Lung (tissue), 12 donors: ENCODE results near the gene TFR2. TPM values are rescaled to one million over a fixed set of nuclear protein-coding genes. Genes with fewer than 3 reads are reported as not detected.

Source experiments
- ATAC-seq: fragments of 200-7000 bp; cut with Tn5 transposase; one replicate; pipeline ENCODE4 v1.9.1; 2020; ENCODE audit warnings: moderate number of reproducible peaks; ENCODE audit not compliant: insufficient read depth, low FRiP score
- DNase-seq, 3 donors: peaks; one replicate each; pipeline ENCODE4 v3.0.0-alpha.2; 2013 to 2017
- H3K27ac ChIP-seq, 2 donors: one replicate each; pipeline ENCODE4 v1.5.1; 2013; ENCODE audit warnings: mild to moderate bottlenecking in 2 of 2, moderate library complexity in 2 of 2, control low read depth in 1 of 2, inconsistent platforms in 1 of 2, low read depth in 1 of 2, low read length in 1 of 2
- H3K27me3 ChIP-seq, 3 donors: one replicate each; pipeline ENCODE4 v1.5.1; 2013; ENCODE audit warnings: low read length in 2 of 3; ENCODE audit not compliant: control insufficient read depth in 3 of 3, insufficient read depth in 3 of 3
- H3K36me3 ChIP-seq, 4 donors: one replicate each; pipeline ENCODE4 v1.5.1; 2013; ENCODE audit warnings: low read length in 4 of 4, mild to moderate bottlenecking in 1 of 4, moderate library complexity in 1 of 4; ENCODE audit not compliant: control insufficient read depth in 4 of 4, insufficient read depth in 4 of 4
- H3K4me1 ChIP-seq, 5 donors: one replicate each; pipeline ENCODE4 v1.5.1; 2013; ENCODE audit warnings: low read length in 5 of 5, mild to moderate bottlenecking in 2 of 5, moderate library complexity in 1 of 5; ENCODE audit not compliant: control insufficient read depth in 5 of 5, insufficient read depth in 5 of 5
- H3K4me3 ChIP-seq: one replicate; pipeline ENCODE4 v1.5.1; 2013; ENCODE audit warnings: mild to moderate bottlenecking, control low read depth, moderate library complexity
- H3K9ac ChIP-seq, 2 donors: one replicate each; pipeline ENCODE4 v1.5.1; 2013; ENCODE audit warnings: low read length in 2 of 2, control low read depth in 1 of 2; ENCODE audit not compliant: insufficient read depth in 1 of 2
- H3K9me3 ChIP-seq, 4 donors: one replicate each; pipeline ENCODE4 v1.5.1; 2013; ENCODE audit warnings: low read length in 3 of 4, mild to moderate bottlenecking in 1 of 4, moderate library complexity in 1 of 4; ENCODE audit not compliant: control insufficient read depth in 4 of 4, insufficient read depth in 3 of 4
- whole genome bisulfite sequencing, 2 donors: extraction: QIAGEN DNeasy Blood & Tissue Kit; methylation state at CpG; one replicate each; pipeline ENCODE4 v1.1.7; 2013; 5-methylcytosine and 5-hydroxymethylcytosine counted together
- polyA plus RNA-seq, 2 donors: library from polyadenylated mRNA; stranded (reverse); fragments of 200-250 nt; gene quantifications; one replicate each; pipeline ENCODE4 v1.2.1, GENCODE V29; 2013
- total RNA-seq, 2 donors: library from RNA; depleted of rRNA in 1 of 2; stranded (reverse); fragments of >200 nt in 1 of 2; gene quantifications; one replicate each; pipeline ENCODE4 v1.2.1, GENCODE V29; 2014 to 2021
- TF ChIP-seq, protein P1 (sequence below): IDR thresholded peaks from 2 replicates; pipeline ENCODE4 v1.5.1; 2012; ENCODE audit warnings: mild to moderate bottlenecking; ENCODE audit errors: control extremely low read depth, extremely low read depth
- donor health status: control.
- donor health status: control.
- donor health status: Bipolar disorder and iron deficiency.
- donor health status: healthy.
- donor health status: DM: yes; HTN: yes; CAD: no.

Gene TFR2
- total and polyA plus RNA-seq, 4 donors, result 0.33 to 2.1 (median 1.3) TPM

DNA sequence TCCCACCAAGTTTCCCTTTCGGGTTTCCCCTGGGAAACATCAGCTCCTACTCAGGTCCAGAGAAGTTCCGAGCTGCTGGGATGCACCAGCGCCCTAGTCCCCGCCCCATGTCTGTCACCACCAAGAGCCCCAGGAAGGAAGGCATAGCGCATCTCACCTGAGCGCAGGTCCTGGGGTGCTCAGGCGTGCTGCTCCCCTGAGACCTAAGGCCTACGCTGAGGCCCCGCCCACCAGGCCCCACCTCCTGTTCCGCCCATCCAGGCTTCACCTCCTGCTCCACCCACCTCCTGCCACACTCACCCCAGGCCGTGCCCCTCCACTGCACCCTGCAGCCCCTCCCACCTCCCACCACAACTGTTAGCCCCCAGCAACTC is 1.2 kb upstream of the TFR2 start:
- H3K36me3 ChIP-seq, result no peaks in the 10 kb centered on the region
- no peak overlapping the region for H3K9ac ChIP-seq
- peaks cover 0 to 6% (median 0%) of the 10 kb centered on the region in 5 donors for H3K4me1 ChIP-seq
- DNase-seq (no peak), ATAC-seq (no peak)
- TF ChIP-seq, protein P1, sequence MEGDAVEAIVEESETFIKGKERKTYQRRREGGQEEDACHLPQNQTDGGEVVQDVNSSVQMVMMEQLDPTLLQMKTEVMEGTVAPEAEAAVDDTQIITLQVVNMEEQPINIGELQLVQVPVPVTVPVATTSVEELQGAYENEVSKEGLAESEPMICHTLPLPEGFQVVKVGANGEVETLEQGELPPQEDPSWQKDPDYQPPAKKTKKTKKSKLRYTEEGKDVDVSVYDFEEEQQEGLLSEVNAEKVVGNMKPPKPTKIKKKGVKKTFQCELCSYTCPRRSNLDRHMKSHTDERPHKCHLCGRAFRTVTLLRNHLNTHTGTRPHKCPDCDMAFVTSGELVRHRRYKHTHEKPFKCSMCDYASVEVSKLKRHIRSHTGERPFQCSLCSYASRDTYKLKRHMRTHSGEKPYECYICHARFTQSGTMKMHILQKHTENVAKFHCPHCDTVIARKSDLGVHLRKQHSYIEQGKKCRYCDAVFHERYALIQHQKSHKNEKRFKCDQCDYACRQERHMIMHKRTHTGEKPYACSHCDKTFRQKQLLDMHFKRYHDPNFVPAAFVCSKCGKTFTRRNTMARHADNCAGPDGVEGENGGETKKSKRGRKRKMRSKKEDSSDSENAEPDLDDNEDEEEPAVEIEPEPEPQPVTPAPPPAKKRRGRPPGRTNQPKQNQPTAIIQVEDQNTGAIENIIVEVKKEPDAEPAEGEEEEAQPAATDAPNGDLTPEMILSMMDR, result no peak
- peaks cover 0 to 9% (median 4%) of the 10 kb centered on the region in 3 donors for H3K27me3 ChIP-seq
- H3K27ac ChIP-seq, result no peak overlapping the region
- no peaks in the 10 kb centered on the region for H3K9me3 ChIP-seq
- WGBS, 2 donors, result 54 to 69% methylated on average over 10 to 11 of the region's 11 CpGs
- no peak overlapping the region for H3K4me3 ChIP-seq

DNA sequence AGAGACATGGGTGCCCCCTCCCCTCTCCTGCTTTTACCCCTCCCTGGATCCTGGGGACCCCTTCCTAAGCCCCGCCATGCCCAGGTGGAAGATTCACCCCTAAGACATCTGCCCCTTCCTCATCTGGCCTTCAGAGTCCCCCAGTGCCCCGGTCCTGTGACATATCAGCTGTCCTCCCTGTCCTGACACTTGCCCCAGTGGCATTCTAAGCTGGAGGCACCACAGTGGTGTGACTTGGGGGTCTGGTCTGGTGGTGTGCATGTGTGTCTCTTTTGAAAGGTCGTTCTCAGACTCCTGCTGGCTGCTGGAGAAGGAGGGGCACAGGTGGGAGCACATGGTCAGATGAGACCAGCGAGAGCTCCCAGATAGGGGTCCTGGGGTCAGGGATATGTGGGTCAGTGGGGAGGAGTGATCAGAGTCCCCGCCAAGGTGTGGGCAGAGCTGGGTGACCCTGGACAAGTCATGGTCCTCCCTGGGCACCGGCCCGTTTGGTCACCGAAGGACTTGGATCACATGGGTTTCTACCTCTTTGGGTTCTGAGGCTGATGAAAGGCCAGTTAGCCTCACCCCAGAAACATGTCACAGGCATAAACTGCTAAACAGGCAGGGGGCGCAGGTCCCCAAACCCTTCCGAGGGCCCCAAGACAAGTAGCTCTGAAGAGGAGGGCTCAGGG is 645 bp upstream of the TFR2 start:
- Histone ChIP-seq H3K27ac (no peak overlapping the region), H3K9me3 (no peaks in the 10 kb centered on the region), H3K4me3 (no peak overlapping the region), H3K27me3 (peaks cover 0 to 9% (median 4%) of the 10 kb centered on the region in 3 donors), H3K4me1 (peaks cover 0 to 6% (median 0%) of the 10 kb centered on the region in 5 donors), H3K36me3 (no peaks in the 10 kb centered on the region), H3K9ac (no peak overlapping the region)
- WGBS, 2 donors, result 83 to 88% methylated on average over 10 of the region's 10 CpGs
- ATAC-seq, result no peak
- no peak for DNase-seq
- TF ChIP-seq, protein P1, result no peak

DNA sequence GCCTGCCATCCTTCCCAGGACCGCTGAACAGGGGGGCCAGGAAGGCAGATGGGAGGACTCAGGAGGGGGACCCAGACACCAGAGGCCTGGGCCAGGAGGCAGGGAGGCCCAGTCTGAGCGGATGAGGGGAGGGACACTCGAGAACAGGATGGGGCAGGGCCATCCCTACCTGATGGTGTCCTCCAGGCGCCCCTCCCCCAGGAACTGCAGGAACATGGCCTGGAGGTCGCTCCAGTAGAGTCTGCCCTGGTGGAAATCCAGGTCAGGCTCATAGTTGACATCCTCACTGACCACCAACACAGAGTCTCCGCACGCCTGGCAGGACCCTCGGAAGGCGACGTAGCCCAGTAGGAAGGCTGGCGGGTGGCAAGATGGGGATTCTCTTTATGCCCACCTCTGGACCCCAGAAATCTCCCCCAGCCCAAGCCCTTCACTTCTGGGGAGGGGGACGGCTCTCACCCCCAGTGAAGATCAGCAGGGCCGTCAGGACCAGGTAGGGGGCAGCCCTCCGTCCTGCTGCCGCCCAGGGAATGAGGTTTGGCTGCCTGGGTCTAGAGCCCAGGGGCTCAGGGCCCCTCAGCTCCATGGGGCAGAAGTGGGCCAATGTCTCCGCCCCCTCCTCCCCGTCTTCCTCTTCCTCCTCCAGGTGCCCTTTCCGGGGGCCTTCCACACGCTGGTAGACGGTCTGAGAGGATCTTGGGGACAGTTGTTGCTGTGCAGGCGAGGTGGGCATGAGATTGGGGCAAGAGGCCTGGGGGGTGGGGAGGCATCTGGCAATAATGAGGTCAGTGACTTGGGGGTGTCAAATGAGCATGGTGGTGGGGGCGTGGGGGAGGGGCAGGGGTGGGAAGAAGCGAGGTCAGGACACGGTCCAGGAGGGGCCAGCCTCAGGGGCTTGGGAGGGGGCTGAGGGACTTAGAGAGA is 573 bp downstream of the TFR2 start:
- 57 to 62% methylated on average over 22 to 24 of the region's 24 CpGs for WGBS, 2 donors
- H3K36me3 ChIP-seq, result no peaks in the 10 kb centered on the region
- H3K4me1 ChIP-seq, result peaks cover 0 to 6% (median 0%) of the 10 kb centered on the region in 5 donors
- ATAC-seq, result no peak
- H3K4me3 ChIP-seq, result no peak overlapping the region
- peaks cover 0 to 9% (median 0%) of the 10 kb centered on the region in 3 donors for H3K27me3 ChIP-seq
- no peak overlapping the region for H3K9ac ChIP-seq
- H3K9me3 ChIP-seq, result no peaks in the 10 kb centered on the region
- DNase-seq, result no peak
- no peak overlapping the region for H3K27ac ChIP-seq
- TF ChIP-seq, protein P1, result no peak
